HepG2 (cell line): ENCODE results near the gene CTNND2. TPM values are rescaled to one million over a fixed set of nuclear protein-coding genes. Genes with fewer than 3 reads are reported as not detected.

Experiments
- CAMTA2 ChIP-seq: sonication (generic); formaldehyde crosslinking; IDR thresholded peaks from 2 replicates; pipeline ENCODE4 v1.4.0; 2020; ENCODE audit warnings: mild to moderate bottlenecking, missing genetic modification reagents, borderline replicate concordance
- IRF9 ChIP-seq: sonication (generic); formaldehyde crosslinking; IDR thresholded peaks from 2 replicates; pipeline ENCODE4 v1.8.0; 2022; ENCODE audit warnings: missing genetic modification reagents, mild to moderate bottlenecking, borderline replicate concordance
- KDM5B ChIP-seq: sonication (generic); formaldehyde crosslinking; IDR thresholded peaks from 2 replicates; pipeline ENCODE4 v1.4.0; 2020; ENCODE audit warnings: missing genetic modification reagents, mild to moderate bottlenecking, borderline replicate concordance
- REPIN1 ChIP-seq: sonication (generic); formaldehyde crosslinking; IDR thresholded peaks from 2 replicates; pipeline ENCODE4 v1.8.0; 2022; ENCODE audit warnings: missing genetic modification reagents, low read depth, mild to moderate bottlenecking, borderline replicate concordance
- RFX1 ChIP-seq: fragments of 450-650 bp; IDR thresholded peaks from 2 replicates; pipeline ENCODE4 v1.6.1; 2017
- U2AF1 ChIP-seq: fragments of 200-400 bp; formaldehyde crosslinking; optimal IDR thresholded peaks from 2 replicates; pipeline ENCODE3; 2017; ENCODE audit warnings: mild to moderate bottlenecking, low read depth, low read length
- ZBTB33 ChIP-seq: sonication (generic); formaldehyde crosslinking; IDR thresholded peaks from 2 replicates; pipeline ENCODE4 v1.4.0; 2020; ENCODE audit warnings: missing genetic modification reagents
- ZNF331 ChIP-seq: sonication (generic); formaldehyde crosslinking; IDR thresholded peaks from 2 replicates; pipeline ENCODE4 v1.4.0; 2020; ENCODE audit warnings: missing genetic modification reagents
- ZNF407 ChIP-seq: sonication (generic); formaldehyde crosslinking; IDR thresholded peaks from one replicate; pipeline ENCODE4 v1.5.1; 2020; ENCODE audit warnings: mild to moderate bottlenecking, missing genetic modification reagents; ENCODE audit errors: not compliant biosample characterization
- ZNF570 ChIP-seq: sonication (generic); formaldehyde crosslinking; IDR thresholded peaks from 2 replicates; pipeline ENCODE4 v1.4.0; 2020; ENCODE audit warnings: mild to moderate bottlenecking, missing genetic modification reagents, borderline replicate concordance
- ZNF572 ChIP-seq: sonication (generic); formaldehyde crosslinking; IDR thresholded peaks from 2 replicates; pipeline ENCODE4 v1.5.1; 2020; ENCODE audit warnings: mild to moderate bottlenecking, missing genetic modification reagents
- polyA plus RNA-seq, 8 experiments: library from polyadenylated mRNA; depleted of rRNA in 3 of 8; stranded (reverse) in 7 of 8; unstranded in 1 of 8; fragments of >200 nt; fragmentation: Illumina TruSeq in 4 of 8; extraction: Trizol in 4 of 8; gene quantifications; 2 replicates each; pipeline versions ENCODE4 v1.2.1 to v1.2.3, GENCODE V29; 2011 to 2016; ENCODE audit warnings: low read depth in 4 of 8, missing spikeins in 1 of 8, mixed read lengths in 1 of 8; ENCODE audit not compliant: insufficient read depth in 1 of 8
- total RNA-seq, 5 experiments: library from RNA; depleted of rRNA; stranded (reverse); fragments of >200 nt; fragmentation: Illumina TruSeq; extraction: Trizol; gene quantifications; 2 replicates each; pipeline ENCODE4 v1.2.3, GENCODE V29; 2016; ENCODE audit warnings: low read depth in 1 of 5
- TF ChIP-seq, protein P1 (sequence below): sonication (generic); formaldehyde crosslinking; IDR thresholded peaks from 2 replicates; pipeline ENCODE4 v1.4.0; 2020; ENCODE audit warnings: mild to moderate bottlenecking, missing genetic modification reagents
- TF ChIP-seq, protein P2 (sequence below): sonication (generic); formaldehyde crosslinking; IDR thresholded peaks from 2 replicates; pipeline ENCODE4 v1.8.0; 2023; ENCODE audit warnings: mild to moderate bottlenecking, missing genetic modification reagents

The CTNND2 gene
- total and polyA plus RNA-seq, 2 of the 13 experiments (the other 11 are each of a cell fraction or from before 2014, with no cell fraction given), result not detected

- TF ChIP-seq ZNF407 (CRISPR knock-in tag), result no peak
- TF ChIP-seq, protein P1, sequence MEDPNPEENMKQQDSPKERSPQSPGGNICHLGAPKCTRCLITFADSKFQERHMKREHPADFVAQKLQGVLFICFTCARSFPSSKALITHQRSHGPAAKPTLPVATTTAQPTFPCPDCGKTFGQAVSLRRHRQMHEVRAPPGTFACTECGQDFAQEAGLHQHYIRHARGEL (CRISPR knock-in tag), result no peak
- TF ChIP-seq RFX1, result no peak
- TF ChIP-seq REPIN1 (CRISPR knock-in tag), result no peak
- no peak for TF ChIP-seq CAMTA2
- TF ChIP-seq ZNF331 (CRISPR knock-in tag), result no peak
- no peak for TF ChIP-seq KDM5B (CRISPR knock-in tag)
- TF ChIP-seq IRF9 (CRISPR knock-in tag), result no peak
- no peak for TF ChIP-seq ZNF570 (CRISPR knock-in tag)
- TF ChIP-seq ZNF572 (CRISPR knock-in tag), result no peak
- TF ChIP-seq, protein P2, sequence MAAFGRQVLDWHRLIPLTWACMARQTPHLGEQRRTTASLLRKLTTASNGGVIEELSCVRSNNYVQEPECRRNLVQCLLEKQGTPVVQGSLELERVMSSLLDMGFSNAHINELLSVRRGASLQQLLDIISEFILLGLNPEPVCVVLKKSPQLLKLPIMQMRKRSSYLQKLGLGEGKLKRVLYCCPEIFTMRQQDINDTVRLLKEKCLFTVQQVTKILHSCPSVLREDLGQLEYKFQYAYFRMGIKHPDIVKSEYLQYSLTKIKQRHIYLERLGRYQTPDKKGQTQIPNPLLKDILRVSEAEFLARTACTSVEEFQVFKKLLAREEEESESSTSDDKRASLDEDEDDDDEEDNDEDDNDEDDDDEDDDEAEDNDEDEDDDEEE (CRISPR knock-in tag), result no peak
- no peak for TF ChIP-seq U2AF1
- TF ChIP-seq ZBTB33 (CRISPR knock-in tag), result no peak
Measured at GRCh38 chr5:11777096-11777495, 127.2 kb downstream of the CTNND2 start (continued).
